Mesenteric fat pad (tissue), 1 donor: ENCODE data around the gene AACS. TPM values are rescaled to one million over a fixed set of nuclear protein-coding genes. Genes with fewer than 3 reads are reported as not detected.
"Not testable (repeated sequence)": the region's sequence is repeated elsewhere in the genome, so short reads cannot be mapped to it uniquely, and the experiment has no call there.

ENCODE experiments used
- DNase-seq: peaks from one replicate; pipeline ENCODE4 v3.0.0-alpha.2; 2020; ENCODE audit warnings: low spot score
- total RNA-seq: library from RNA; stranded (reverse); fragmentation: NEBNext Ultra II Directional; extraction: Animal tissue kit (Norgen Biotek cat#: 25700); gene quantifications from one replicate; pipeline ENCODE4 v1.2.1, GENCODE V29; 2021
- donor health status: DM: yes; HTN: yes; CAD: no.

AACS gene
- total RNA-seq, 1 donor from 2014 or later: 37.8 TPM

- no peak for DNase-seq
These were observed 25.2 kb downstream of the AACS start for GRCh38 chr12:125090437-125090836.

DNA sequence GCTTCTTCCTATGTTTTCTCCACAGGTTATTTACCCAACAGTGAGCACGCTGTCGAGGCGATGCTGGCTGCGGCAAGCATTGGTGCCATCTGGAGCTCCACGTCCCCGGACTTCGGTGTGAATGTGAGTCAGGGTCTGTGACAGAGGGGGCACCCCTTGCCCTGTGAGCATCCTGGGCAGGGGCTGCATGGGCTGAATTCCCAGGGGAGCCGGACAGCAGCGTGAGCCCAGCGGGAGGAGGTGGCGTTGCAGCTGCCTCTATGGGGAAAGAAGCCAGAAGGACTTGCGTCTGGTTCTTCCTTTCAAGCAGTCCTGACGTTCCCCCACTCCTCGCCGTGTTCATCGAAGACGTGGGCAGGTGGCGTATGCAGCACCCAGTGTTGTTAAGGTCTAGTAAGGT is 26.2 kb downstream of the AACS start:
- DNase-seq: no peak

- no peak for DNase-seq
These were observed 27.1 kb downstream of the AACS start for GRCh38 chr12:125092108-125092871.

DNA sequence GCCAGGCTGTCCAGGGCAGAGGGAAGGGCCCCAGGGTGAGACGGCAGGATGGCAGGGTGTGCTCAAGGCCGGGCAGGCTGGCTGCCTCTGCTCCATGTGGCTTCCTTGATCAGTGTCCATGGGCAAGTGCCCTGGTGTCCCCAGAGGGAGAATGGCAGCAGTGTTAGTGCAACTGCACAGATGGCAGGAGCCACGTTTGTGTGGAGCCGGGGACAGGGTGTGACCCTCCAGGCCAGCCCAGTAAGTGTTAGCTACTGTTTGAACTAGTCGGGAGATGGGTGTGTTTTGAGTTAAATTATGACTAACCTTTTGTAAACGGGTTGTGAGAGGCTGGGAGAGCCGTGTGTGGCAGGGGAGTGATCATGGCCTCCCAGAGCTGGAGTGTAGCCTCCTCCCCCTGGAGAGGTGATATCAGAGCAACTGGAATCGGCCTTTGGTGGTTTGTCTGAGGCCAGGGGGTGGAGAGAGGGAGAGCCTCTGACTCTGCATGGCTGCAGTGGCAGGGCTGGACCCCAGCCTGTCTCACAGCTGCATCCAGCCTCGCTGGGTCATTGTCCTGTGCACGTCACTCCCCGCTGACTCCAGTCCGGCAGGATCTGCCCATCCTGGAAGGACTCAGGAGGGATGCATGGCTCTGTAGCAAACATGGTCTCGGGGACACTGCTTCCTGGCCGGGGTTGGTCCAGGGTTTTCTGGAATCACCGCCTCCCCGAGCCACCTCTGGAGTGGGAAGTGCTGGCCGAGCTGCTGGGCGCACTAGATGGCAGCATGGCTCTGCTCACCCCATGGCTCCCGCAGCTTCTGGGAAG is 27.8 kb downstream of the AACS start:
- no peak for DNase-seq

DNA sequence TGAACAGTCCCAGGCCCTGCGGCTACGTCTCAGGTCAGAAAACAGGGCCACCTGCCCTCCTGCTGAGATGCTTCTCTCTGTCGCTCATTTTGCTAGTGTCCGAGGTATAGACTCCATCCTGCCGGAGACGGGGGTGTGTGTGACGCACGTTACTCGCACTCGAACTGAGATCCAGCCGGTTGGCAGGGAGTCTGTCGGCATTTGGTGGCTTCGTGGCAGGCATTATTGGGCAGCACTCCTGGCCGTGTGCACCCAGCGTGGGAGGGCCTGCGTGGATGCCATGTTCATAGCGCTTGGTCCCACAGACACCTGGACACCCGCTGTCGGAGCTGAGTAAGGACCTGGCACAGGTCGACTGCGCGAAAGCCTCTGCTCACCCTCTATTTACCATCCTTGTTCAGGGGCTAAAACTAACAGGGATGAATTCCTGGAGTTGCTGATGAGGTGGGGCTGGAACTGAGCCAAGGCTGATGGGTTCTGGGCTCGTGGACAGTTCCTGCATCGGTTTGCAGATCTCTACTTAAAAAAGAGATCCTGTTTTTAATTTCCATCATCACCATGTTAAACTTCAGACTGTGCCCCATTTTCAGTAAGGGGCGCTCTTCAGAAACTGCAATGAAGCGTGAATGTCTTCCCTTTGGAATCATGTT is 28.6 kb downstream of the AACS start:
- DNase-seq: no peak

- no peak for DNase-seq
These were observed 31.7 kb downstream of the AACS start for GRCh38 chr12:125096894-125097293.

DNA sequence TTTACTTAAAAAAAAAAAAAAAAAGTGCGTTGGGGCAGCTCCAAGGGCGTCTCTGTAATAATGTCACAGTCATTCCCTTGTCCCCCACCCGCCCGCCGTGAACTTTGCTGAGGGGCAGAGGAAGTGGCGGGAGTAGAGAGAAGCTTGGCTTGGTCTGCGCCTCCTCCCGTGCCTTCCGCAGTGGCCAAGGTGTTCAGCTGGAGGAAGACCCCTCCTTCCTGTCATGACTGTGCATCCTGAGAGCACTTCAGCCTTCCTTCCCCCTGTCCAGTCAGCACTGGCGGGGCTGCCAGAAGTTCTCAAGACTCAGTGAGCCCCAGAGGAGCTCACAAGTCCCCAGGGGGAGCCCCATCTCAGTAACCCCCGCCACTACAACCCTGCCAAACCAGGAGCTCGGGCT is 32.2 kb downstream of the AACS start:
- DNase-seq: no peak

GRCh38 chr12:125098676-125099408 is 33.6 kb downstream of the AACS start:
- no peak for DNase-seq

DNA sequence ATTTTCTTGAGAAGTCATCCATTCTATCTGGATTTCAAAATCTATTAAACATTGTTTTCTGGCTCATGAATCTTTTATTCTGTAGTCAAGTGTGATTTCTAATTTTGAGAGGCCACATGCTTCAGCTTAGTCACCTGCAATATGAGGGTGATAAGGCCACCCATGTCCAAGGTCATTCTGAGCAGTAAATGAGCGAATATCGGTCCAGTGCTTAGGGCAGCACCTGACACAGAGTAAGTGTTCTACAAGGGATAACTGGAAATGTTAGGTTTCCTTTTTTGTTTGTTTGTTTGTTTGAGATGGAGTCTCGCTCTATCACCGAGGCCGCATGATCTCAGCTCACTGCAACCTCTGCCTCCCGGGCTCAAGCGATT is 34.2 kb downstream of the AACS start:
- DNase-seq: no peak

DNA sequence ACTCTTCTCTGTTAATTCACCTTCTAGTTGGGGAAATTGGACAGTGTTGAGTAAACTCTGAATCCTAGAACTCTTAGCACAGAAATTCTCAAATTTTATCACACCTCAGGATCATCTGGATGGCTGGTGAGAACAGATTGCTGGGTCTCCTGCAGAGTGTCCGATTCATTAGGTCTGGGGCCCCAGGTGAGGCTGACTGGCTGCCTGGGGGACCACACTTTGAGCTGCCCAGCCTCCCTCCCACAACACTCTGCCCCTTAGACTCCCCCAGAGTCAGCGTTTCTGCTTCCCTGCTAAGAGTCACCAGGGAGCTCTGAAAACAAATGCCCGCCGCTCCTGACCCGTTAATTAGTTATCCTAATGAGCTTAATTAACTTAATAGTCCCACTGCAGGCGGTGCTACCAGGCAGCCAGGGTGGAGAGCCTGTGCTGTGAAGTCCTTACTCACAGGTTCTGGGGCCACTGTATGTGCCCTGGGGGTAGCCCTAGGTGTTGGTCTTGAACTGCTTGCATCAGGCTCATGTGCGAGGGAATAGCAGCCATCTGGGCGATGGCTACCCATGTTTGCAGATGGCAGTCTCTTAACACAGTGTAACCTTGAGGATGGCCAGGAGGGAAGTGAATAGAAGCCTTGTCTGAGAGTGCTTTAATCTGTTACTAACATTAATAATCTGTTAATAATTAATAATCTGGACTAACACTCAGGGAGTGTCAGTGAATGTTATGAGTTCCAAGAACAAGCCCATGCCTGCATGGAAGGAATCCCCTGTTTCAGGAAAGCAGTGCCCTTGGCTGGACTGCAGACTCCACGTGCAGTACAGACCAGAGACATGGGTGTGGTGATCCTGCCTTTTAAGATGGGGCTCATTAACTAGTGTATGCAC is 35.6 kb downstream of the AACS start:
- DNase-seq: no peak

DNA sequence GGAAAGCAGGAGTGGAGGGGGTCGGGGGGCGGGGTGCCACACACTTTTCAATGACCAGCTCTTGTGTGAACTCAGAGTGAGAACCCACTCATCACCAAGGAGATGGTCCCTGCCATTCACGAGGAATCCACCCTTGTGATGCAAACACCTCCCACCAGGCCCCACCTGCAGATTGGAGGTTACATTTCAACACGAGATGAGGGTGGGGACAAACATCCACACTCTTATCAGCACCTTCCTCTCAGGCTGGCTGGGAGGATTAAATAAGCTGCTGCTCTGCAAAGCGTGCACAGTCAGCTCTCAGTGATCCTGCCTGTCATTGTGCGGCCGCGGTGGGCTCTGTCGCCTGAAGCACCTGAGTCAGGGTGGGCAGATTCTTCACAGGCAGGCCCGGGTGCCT is 39.7 kb downstream of the AACS start:
- no peak for DNase-seq

DNA sequence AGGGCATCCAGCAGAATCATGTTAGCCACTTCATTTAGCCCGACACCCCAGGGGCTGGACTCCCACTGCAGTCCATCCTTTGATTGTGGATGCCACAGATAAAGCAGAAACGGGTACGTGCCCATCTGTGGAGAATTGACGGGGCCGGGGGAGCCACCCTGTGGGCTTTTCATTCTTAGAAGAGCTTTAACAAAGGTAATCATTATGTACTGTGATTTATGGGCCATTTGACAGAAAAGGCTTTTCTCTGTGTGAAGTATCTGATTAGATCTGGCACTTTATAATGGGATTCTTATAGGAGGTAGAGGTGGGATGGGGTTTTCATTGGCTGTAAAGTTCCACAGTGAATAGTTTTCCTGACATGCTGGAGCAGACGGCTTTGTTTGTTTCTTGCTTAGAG is 40.4 kb downstream of the AACS start:
- DNase-seq: no peak

GRCh38 chr12:125110641-125111360 is 45.6 kb downstream of the AACS start:
- DNase-seq: no peak

- no peak for DNase-seq
These were observed 46.2 kb downstream of the AACS start for GRCh38 chr12:125111403-125111802.

DNA sequence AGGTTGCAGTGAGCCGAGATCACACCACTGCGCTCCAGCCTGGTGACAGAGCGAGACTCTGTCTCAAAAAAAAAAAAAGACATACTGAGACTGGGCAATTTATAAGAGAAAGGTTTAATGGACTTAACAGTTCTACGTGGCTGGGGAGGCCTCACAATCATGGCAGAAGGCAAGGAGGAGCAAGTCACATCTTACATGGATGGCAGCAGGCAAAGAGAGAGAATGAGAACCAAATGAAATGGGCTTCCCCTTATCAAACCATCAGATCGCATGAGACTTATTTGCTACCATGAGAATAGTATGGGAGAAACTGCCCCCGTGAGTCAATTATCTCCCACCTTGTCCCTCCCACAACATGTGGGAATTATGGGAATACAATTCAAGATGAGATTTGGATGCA is 47.4 kb downstream of the AACS start:
- DNase-seq: not testable (repeated sequence)

- no peak for DNase-seq
These were observed 48.0 kb downstream of the AACS start for GRCh38 chr12:125113263-125113662.

DNA sequence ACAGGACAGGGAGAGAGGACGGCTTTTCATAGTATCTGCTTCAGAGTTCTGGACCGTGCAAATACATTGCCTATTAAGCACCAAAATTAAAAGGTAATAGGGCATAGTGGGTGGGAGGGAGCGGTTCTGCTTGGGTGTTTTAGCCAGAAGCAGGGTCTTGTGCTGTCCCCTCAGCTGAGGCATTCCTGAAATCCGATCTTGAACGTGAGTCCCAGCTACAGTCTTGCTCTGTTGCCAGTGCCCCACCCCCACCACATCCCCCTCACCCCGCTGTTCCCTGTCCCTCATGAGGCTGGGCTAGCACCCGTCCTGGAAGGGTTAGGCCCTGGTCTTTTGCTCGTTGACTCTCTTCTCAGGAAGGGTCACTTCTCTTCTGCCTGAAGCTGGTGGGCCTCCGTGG is 48.6 kb downstream of the AACS start:
- no peak for DNase-seq

DNA sequence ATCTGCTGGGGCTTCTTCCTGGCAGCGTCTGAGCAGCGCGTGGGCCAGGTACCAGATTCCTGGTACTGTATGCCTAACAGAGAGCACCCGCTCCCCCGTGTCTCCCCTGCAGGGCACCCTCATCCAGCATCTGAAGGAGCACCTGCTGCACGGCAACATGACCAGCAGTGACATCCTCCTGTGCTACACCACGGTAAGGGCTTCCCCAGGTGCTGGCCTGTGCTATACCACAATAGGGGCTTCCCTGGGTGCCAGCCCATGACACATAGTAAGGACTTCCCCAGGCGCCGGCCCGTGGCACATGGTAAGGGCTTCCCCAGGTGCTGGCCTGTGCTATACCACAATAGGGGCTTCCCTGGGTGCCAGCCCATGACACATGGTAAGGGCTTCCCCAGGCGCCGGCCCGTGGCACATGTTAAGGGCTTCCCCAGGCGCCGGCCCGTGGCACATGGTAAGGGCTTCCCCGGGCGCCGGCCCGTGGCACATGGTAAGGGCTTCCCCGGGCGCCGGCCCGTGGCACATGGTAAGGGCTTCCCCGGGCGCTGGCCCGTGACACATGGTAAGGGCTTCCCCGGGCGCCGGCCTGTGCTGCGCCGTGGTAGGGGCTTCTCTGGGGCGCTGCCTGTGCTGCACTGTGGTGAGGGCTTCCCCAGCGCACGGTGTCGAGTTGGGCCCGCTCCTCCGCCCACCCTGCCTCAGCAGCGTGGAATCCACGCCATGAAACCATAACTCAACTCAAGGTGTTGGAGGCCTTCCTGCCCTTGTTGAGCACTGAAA is 49.3 kb downstream of the AACS start:
- DNase-seq: no peak

GRCh38 chr12:125120566-125120965 is 55.3 kb downstream of the AACS start:
- DNase-seq: no peak
